HG02571 (cell line): ENCODE results near the gene PRDM2.

Source experiments
- ATAC-seq: cut with Tn5 transposase; IDR thresholded peaks from one replicate; pipeline ENCODE4 v1.9.1; 2021; ENCODE audit warnings: mild to moderate bottlenecking, moderate library complexity; ENCODE audit not compliant: unreplicated experiment

Gene PRDM2

GRCh38 chr1:13830170-13830569 lies 130.2 kb downstream of the PRDM2 start:
- ATAC-seq = no peak

- ATAC-seq = no peak
Observed at GRCh38 chr1:13830616-13831280, 130.8 kb downstream of the PRDM2 start.

GRCh38 chr1:13832100-13832499 lies 132.1 kb downstream of the PRDM2 start:
- ATAC-seq = no peak

DNA sequence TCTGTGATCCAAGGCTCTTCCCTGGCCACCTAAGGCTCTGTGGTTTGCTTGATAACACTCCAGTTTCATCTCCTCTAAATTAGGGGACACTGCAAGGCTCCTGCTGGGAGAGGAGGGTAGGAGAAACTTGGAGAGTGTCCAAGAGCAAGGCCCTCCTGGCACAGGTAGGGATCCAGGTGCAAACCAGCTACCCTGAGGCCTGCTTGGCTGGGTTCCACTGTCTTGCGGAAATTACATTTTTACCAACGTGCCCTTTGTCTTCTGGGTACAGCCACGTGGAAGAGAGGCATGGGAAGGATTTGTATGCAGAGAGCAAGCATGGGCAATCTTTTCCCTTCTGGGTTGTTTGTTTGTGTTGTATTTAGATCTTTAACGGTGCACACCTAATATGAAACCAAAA lies 132.5 kb downstream of the PRDM2 start:
- ATAC-seq = no peak

- no peak for ATAC-seq
Observed at GRCh38 chr1:13836136-13836535, 136.1 kb downstream of the PRDM2 start.

- ATAC-seq = no peak
Observed at GRCh38 chr1:13836631-13837030, 136.6 kb downstream of the PRDM2 start.

GRCh38 chr1:13838236-13838635 lies 138.2 kb downstream of the PRDM2 start:
- ATAC-seq = no peak

- no peak for ATAC-seq
Observed at GRCh38 chr1:13842497-13842896, 142.5 kb downstream of the PRDM2 start.

GRCh38 chr1:13851726-13852125 lies 151.7 kb downstream of the PRDM2 start:
- no peak for ATAC-seq

DNA sequence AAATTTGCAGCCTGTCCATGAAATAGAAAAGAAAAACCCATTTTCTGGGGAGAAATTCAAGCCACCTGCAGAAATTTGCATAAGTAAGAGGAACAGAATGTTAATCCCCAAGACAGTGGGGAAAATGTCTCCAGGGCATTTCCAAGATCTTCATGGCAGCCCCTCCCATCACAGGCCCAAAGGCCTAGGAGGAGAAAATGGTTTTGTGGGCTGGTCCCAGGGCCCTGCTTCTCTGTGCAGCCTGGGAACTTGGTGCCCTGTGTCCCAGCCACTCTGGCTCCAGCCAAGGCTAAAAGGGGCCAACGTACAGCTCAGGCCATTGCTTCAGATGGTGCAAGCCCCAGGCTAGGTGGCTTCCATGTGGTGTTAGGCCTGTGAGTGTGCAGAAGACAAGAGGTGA lies 155.6 kb downstream of the PRDM2 start:
- no peak for ATAC-seq

GRCh38 chr1:13860031-13860430 lies 160.0 kb downstream of the PRDM2 start:
- ATAC-seq = no peak

GRCh38 chr1:13864760-13865159 lies 164.8 kb downstream of the PRDM2 start:
- ATAC-seq = no peak

DNA sequence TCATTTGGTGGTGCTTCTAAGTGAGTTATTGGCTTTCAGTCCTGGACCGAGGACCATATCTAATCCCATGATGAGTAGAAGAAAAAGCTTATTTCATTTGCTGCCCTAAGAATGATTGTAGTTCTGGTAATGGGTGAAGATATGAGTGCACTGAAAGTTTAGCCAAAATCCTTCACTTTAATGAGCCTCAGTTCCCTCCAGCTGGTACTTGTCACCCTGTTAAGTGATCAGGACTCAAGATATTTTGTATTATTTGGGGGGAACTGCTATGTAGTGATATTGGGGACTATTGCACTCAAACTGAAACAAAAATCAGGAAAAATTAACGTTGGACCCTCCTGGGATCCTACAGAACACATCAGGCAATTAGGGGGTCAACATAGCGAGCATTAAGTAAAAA lies 165.9 kb downstream of the PRDM2 start:
- ATAC-seq = no peak

GRCh38 chr1:13867603-13868002 lies 167.6 kb downstream of the PRDM2 start:
- ATAC-seq = no peak

DNA sequence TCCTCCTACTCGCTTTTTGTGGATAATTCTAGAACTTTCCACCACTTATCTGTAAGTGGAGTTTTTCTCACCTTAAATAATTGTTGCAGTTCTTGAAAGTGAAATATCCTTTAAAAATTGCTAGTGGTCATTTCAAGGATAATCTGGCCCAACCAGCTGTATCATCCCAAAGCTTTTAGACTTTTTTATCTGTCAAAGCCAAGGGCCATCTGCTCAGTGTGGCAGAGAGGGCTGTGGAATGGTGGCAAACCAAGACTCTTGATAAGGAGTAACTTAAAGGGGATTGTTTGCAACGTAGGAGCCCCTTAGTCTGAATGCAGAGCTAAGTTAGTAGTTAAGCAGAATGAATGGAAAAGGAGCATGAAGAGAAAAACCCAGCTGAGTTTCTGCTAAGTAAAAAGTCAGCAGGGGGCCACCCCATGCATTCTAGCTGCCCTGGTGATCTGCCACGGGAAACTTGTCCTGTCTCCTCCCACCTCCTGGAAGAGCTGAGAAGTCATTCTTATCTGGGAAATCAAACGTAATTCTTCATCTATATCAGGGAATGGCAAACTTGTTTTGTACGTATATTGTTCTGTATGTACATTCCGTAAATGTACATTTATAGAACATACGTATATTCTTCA lies 169.3 kb downstream of the PRDM2 start:
- no peak for ATAC-seq

GRCh38 chr1:13871413-13871812 lies 171.4 kb downstream of the PRDM2 start:
- no peak for ATAC-seq

GRCh38 chr1:13871886-13872285 lies 171.9 kb downstream of the PRDM2 start:
- ATAC-seq = no peak

GRCh38 chr1:13873032-13873431 lies 173.0 kb downstream of the PRDM2 start:
- no peak for ATAC-seq
